DMS79 treated with DMSO at 0.1 percent for 48 hours (cell line): ENCODE measurements around the gene NT5E.
"Not testable (repeated sequence)": the region's sequence is repeated elsewhere in the genome, so short reads cannot be mapped to it uniquely, and the experiment has no call there.

Experiments used
- DNase-seq: peaks from one replicate; lab custom pipeline; 2025; lab: John Stamatoyannopoulos, UW

NT5E gene

DNA sequence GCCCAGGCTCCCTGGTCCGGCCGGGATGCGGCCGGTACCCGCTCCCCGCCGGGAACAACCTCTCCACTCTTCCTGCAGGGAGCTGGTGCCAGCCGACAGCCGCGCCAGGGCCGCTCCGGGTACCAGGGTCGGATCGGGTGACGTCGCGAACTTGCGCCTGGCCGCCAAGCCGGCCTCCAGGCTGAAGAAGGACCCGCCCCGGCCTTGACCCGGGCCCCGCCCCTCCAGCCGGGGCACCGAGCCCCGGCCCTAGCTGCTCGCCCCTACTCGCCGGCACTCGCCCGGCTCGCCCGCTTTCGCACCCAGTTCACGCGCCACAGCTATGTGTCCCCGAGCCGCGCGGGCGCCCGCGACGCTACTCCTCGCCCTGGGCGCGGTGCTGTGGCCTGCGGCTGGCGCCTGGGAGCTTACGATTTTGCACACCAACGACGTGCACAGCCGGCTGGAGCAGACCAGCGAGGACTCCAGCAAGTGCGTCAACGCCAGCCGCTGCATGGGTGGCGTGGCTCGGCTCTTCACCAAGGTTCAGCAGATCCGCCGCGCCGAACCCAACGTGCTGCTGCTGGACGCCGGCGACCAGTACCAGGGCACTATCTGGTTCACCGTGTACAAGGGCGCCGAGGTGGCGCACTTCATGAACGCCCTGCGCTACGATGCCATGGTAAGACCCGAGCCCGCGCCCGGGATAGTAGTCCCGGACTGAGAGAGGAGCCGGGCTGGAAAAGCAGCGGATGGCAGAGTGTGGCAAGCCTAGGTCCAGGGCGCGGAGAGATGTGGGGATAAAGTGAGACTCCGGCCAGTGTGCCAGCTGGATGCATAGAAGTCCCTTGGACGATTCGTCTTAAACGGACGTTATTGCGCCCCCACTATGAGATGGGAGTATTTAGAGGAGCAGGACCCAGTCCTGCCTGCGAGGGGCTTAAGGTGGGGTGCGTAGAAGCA is at the start of gene NT5E:
NT5E (plus strand) TSS at position 266 of the 942 bp plus-strand sequence; CDS start at position 323, 57 bp downstream.
- peak; percentile 8 for DNase-seq

DNA sequence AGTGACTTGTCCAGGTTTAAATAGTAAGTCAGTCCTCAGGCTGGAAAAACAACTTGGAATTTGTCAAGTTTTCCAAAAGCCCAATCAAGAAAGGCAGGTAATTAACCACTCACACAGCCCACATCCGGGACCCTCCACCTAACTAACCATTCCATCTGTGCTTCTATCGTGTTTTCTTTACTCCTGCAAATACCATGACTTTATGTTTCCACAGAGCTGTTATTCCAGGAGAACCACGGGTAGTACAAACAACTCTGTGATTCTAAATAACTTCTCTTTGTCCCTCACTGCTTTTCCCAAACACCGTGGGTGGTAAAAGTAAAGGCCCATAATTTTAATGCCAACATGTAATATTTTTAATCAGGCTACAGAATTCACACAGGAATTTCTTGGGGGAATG is 49.6 kb upstream of the NT5E start:
- no peak for DNase-seq

GRCh38 chr6:85401186-85402021 is 48.5 kb upstream of the NT5E start:
- no peak for DNase-seq

DNA sequence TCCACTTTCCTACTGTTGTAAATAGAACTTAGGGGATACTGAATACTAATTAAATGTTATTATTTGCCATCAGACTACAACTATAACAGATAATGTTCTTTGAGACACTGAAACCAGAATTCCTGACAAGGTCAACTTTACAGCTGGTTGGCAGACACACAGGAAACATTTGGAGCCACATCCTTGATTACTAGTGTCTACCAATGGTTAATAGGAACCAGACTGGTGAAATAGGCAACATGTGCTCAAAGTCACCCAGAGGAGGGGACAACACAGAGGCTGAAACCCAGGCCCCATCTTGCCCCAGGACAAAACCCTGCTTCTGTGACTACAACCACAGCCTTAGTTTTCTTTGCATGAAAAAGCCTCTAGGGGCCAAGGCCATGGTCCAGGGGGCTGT is 47.8 kb upstream of the NT5E start:
- no peak for DNase-seq

GRCh38 chr6:85402922-85403321 is 47.0 kb upstream of the NT5E start:
- DNase-seq, result no peak

GRCh38 chr6:85403331-85404015 is 46.4 kb upstream of the NT5E start:
- no peak for DNase-seq

DNA sequence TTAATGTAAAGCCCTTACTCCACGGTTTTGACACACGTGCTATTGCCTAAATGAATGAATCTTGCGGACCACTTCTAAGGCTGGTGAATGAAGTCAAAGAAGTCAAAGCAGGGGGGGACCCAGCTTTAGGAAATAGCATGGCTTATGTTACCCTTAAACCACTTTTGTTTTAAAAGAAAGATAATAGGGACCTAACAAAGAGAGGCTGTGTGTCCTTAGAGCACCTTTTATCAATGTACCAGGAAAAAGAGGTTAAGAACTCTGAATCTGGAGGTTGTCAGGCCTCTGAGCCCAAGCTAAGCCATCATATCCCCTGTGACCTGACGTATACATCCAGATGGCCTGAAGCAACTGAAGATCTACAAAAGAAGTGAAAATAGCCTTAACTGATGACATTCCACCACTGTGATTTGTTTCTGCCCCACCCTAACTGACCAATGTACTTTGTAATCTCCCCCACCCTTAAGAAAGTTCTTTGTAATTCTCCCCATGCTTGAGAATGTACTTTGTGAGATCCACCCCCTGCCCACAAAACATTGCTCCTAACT is 45.8 kb upstream of the NT5E start:
- not testable (repeated sequence) for DNase-seq

DNA sequence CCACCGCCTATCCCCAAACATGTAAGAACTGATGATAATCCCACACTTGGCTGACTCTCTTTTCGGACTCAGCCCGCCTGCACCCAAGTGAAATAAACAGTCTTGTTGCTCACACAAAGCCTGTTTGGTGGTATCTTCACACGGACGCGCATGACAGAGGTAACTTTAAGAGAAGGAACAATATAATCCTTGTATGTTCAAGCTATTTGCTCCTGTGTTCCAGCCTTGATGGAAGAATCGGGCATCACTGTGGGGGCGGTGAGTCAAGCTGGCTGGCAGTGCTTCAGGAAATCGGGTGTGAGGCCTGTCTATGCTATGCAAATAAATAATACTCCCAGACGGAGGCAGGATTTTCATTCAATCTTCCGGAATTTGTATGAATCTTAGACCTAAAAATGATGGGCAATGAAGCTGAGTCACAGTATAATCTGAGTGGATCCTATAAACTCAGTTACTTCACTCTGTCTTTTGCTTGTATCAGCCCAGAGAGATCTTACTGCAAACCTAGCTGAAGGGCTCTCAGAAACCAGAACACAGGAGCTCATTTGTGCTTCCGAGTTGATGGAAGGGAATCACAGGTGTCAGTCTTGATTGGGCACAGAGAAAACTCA is 45.2 kb upstream of the NT5E start:
- no peak for DNase-seq

DNA sequence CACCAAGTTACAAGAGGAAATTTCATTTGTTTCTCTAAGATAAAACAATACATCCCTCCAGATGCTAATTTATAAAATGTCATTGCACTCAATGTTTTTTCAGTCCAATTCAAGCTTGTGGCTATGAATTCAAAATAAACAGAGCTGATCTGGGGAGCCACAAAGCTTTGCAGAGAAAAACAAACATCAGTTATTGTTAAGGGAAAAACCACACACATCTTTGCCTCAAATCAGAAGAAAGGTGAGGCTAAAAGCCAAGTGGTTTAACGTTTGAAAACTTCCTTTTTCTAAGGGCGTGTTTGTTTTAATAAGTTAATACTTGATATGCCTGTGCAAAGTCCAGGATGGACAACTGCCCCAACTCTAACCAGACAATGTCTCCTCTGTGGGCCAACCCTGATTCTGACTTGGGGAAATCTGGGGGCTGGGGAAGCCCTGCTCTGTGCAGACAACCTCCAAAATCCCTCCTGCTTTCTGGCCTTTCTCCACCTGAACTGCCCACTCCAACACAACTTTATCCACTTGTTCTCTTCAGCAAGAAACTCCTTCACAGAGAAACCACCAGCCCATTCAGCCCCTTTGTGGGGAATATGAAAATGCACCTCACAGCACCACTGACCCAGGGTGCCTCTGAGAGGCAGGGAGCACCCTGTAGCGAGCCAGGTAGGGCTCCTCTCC is 44.6 kb upstream of the NT5E start:
- no peak for DNase-seq

DNA sequence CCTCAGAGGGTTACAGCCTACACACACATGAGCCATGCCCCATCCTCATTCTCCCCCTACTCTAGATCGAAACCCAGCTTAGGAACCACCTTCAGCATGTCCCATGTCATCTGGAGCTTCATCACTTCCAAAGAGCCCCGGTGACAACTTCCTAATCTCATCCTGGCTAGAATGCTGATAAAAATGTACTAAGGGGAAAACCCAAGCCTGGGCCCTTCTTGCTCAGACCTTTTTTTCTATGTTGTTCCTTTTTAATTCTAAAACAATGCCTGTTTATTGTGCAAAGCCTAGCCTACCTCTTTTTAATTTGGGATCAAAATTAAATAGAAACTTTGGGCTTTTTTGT is 44.1 kb upstream of the NT5E start:
- no peak for DNase-seq

DNA sequence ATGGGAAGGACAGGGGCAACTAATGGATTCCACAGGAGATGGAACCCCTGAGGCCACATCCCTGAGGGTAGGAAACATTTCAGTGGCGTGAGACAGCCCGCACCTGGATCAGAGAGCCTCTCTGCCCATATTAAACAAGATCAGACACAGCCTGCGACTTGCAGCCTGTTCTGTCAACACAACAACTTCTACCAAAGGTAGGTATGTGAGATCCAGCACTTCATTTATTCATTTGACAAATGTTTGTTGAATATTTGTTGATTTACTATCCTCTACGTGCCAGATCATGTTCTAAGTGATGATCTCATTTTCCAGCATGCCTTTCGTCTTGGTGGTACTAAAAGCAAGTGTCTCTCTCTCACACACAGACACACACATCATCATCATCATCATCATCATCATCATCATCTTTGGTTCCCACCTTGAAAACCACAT is 43.2 kb upstream of the NT5E start:
- DNase-seq, result no peak

DNA sequence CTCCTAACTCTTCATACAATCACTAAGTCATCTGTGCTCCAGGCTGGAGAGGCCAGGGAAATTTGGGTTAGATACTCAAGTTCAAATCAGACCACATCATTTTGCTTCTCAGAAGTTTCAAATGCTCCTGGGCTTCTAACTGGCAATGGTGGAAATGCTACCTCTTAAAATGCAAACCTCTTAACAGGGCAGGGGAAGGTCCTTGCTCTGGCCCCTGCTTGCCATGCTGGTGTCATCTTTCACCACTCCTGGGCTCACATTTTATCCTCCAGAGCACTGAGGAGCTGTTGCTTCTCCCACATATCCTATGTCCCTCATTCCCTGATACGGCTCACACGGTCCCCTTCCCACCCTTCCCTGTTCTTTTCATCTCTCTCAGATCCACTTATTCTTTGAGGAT is 41.8 kb upstream of the NT5E start:
- DNase-seq, result no peak

GRCh38 chr6:85412911-85413430 is 36.9 kb upstream of the NT5E start:
- DNase-seq, result no peak

- DNase-seq, result no peak
Observed at GRCh38 chr6:85416049-85416448, 33.8 kb upstream of the NT5E start.

- no peak for DNase-seq
Observed at GRCh38 chr6:85416766-85417165, 33.1 kb upstream of the NT5E start.

DNA sequence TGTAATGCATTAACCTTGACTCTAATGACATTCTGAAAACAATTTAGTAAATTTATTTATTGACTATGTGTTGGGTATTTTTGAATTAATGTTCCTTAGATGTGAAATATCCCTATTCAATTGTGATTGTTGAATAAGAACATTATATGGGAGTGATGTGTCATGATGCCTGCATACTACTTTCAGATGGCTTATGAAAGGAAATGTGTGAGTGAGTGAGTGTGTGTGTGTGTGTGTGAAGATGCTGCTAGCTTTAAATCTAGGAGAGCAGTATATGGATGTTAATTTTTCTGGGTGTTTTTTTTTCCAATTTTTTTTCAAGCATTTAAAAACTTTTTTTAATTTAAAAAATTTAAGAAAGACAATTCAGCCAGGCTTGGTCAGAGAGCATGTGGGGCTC is 32.5 kb upstream of the NT5E start:
- DNase-seq, result no peak

DNA sequence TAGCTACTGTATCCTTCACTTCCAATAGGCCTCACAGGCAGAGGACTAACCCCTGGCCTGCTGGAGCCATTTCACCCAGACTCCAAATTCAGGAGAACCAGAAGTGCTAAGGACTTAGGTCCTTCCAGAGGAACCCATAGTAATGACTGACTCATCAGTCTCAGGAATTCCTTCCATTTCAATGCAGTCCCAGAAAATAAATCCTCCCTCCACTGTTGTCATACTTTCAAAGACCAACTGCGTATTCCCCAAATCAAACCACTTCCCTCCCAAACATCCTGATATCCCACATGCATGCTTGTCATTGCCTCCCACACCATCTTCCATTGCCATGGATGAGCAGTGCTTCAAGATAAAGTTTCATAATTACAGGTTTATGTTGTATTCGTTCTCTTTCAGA is 31.8 kb upstream of the NT5E start:
- DNase-seq, result no peak

- no peak for DNase-seq
Observed at GRCh38 chr6:85419046-85419759, 30.7 kb upstream of the NT5E start.

GRCh38 chr6:85420551-85420950 is 29.3 kb upstream of the NT5E start:
- DNase-seq, result no peak

DNA sequence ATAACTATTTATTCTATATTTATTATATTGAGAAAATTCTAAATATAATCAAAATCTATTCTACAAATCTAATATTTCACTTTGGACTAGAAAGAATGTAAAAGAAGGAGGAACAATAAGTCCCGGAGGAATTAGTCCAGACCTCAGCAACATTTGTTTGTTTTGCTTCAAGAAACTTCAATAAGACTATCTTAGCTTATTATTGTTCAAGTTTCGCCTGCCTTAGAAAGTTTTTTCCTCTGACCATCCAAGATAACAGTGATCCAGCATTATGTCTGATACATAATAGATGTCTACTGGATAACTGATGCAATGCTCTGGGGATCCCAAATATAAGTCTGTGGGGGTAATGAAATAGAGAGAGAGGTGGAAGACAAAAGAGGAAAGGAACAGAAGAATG is 28.7 kb upstream of the NT5E start:
- DNase-seq, result no peak
